NCI-H1436 (cell line): ENCODE data around the gene CSN3.

Source experiments
- DNase-seq: peaks from one replicate; lab custom pipeline; 2025; lab: John Stamatoyannopoulos, UW

The CSN3 gene

DNA sequence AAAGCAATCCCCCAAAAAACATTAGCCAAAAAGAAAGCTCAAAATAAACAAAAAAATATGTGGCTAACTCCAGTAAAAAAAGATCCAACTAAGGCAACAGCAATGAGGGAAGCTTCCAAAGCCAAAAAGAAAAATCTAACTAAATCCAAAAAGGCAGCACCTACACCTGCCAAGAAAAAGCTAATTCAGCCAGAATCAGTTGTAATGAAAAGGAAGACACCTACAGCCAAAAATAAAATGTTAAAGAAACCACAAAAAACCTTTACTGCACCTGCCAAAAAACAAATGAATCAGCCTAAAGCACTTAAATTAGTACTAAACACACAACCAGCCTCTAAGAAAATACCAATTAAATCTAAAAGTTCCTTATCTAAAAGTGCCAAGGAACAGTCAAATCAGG lies 55.2 kb downstream of the CSN3 start:
- no peak for DNase-seq

DNA sequence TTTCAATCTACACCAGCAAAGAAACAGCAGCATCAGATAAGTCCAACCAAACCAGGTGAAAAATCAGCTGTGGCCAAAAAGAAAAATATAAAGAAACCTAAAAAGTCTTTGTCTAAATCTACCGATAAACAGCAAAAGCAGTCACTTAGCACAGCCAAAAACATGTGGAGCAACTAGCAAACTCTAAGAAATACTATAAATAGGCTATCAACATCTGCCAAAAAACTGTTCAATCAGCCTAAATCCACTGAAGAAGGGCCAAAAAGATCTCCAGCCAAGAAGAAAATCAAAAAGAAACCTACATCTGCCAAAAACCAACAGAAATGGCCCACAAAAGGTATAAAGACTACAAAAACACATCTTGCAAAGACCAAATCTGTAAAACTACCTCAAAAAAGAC lies 55.7 kb downstream of the CSN3 start:
- DNase-seq, result no peak

DNA sequence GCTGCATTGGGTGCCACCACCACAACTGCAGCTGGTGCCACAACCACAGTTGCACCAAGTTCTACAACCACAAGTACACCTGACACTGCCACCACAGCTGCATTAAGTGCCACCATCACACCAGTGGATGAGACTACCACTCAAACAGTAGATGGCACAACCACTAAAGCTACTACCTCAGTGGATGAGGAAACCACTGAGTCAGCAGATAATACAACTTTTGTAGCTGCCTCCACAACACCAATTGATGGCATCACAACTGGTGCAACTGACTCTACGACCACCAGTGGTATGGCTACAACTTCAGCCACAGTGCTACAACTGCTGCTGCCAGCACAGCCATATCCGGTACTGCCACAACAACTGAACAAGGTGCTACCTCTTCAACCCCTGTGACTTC lies 57.2 kb downstream of the CSN3 start:
- DNase-seq, result no peak

DNA sequence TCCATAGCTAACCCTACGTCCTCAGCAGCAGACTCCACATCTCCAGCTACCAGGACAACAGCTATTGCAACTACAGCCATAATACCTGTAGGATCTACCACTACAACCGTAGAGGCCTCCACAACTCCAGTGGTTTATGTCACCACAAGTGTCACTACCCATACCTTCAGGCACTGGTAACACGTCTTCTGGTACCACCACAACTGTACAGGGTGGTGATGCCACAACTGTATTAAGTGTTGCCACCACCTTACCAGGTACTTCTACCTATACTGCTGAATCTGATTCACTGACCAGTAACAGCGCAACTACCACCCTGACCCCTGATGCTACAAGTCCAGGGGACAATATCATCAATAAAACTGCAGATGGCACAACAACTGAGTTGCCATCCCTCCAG lies 57.8 kb downstream of the CSN3 start:
- no peak for DNase-seq
